ENCODE measurements around the gene PXDN. TPM values are rescaled to one million over a fixed set of nuclear protein-coding genes. Genes with fewer than 3 reads are reported as not detected.

Gene PXDN
- total RNA-seq, 1 experiment from 2014 or later = 96.1 TPM

- H3K36me3 Mint-ChIP-seq (ENCODE audit: insufficient read depth, unreplicated experiment) = no peaks in the 10 kb centered on the region
- ChIA-PET POLR2A (no interaction called here), CTCF (interaction anchor here (0.9 to 1.7 kb wide), 3 partner anchors 9 to 40 kb away, joined by 3 to 10 read pairs (median 5); no protein-coding TSS in a partner anchor)
- no TSS peak for BruUV-seq (replicated peaks)
- intact Hi-C loops (cut with micrococcal nuclease) = no loop called here
- TF ChIP-seq, protein P1, sequence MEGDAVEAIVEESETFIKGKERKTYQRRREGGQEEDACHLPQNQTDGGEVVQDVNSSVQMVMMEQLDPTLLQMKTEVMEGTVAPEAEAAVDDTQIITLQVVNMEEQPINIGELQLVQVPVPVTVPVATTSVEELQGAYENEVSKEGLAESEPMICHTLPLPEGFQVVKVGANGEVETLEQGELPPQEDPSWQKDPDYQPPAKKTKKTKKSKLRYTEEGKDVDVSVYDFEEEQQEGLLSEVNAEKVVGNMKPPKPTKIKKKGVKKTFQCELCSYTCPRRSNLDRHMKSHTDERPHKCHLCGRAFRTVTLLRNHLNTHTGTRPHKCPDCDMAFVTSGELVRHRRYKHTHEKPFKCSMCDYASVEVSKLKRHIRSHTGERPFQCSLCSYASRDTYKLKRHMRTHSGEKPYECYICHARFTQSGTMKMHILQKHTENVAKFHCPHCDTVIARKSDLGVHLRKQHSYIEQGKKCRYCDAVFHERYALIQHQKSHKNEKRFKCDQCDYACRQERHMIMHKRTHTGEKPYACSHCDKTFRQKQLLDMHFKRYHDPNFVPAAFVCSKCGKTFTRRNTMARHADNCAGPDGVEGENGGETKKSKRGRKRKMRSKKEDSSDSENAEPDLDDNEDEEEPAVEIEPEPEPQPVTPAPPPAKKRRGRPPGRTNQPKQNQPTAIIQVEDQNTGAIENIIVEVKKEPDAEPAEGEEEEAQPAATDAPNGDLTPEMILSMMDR (IDR thresholded peaks at IDR 0.05; ENCODE audit: unreplicated experiment) = no peak
- H3K9me3 Mint-ChIP-seq (ENCODE audit: unreplicated experiment) = no peaks in the 10 kb centered on the region
- H3K27ac Mint-ChIP-seq (ENCODE audit: low read depth, unreplicated experiment) = no peak overlapping the region
- no peaks in the 10 kb centered on the region for H3K4me1 Mint-ChIP-seq (ENCODE audit: insufficient read depth, unreplicated experiment)
- no peak for DNase-seq (ENCODE audit: unreplicated experiment)
- no peak overlapping the region for H3K4me3 Mint-ChIP-seq (ENCODE audit: unreplicated experiment)
- peaks cover 44% of the 10 kb centered on the region for H3K27me3 Mint-ChIP-seq (ENCODE audit: insufficient read depth, unreplicated experiment)
Observed at GRCh38 chr2:1778566-1778965, 34.3 kb upstream of the PXDN start.

- TF ChIP-seq, protein P1 (IDR thresholded peaks at IDR 0.05; ENCODE audit: unreplicated experiment) = no peak
- CTCF ChIA-PET = interaction anchor here (0.9 to 1.7 kb wide), 4 partner anchors 9 to 226 kb away, joined by 3 to 10 read pairs (median 4); no protein-coding TSS in a partner anchor
- intact Hi-C loops (cut with micrococcal nuclease) = no loop called here
Observed at GRCh38 chr2:1777781-1778180, 33.5 kb upstream of the PXDN start.

DNA sequence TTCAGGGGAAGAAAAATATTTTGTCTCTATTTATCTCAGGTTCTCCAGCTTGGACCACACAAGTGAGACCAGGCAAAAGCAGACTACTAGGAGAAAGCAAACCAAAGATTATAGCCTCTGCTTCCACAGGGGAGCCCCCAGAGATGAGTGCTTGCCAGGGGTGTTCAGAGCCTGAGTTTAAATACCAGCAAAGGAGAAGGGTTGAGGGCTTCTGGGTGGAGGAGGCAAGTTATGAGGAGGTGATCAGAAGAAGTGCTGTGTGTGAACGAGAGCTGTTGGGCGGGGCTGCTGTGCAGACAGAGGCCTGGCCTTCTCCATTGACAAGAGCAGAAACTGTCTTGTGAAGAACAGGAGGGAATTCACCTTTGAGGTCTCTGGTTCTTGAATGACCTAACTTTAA, 32.8 kb upstream of the PXDN start:
- ChIA-PET POLR2A (no interaction called here), CTCF (interaction anchor here (0.7 to 1.4 kb wide), 3 partner anchors 41 to 225 kb away, joined by 3 to 5 read pairs (median 4); no protein-coding TSS in a partner anchor)
- peaks cover 37% of the 10 kb centered on the region for H3K27me3 Mint-ChIP-seq (ENCODE audit: insufficient read depth, unreplicated experiment)
- DNase-seq (ENCODE audit: unreplicated experiment) = no peak
- no peak overlapping the region for H3K27ac Mint-ChIP-seq (ENCODE audit: low read depth, unreplicated experiment)
- intact Hi-C loops (cut with micrococcal nuclease) = no loop called here
- no peaks in the 10 kb centered on the region for H3K4me1 Mint-ChIP-seq (ENCODE audit: insufficient read depth, unreplicated experiment)
- no peak overlapping the region for H3K4me3 Mint-ChIP-seq (ENCODE audit: unreplicated experiment)
- H3K36me3 Mint-ChIP-seq (ENCODE audit: insufficient read depth, unreplicated experiment) = no peaks in the 10 kb centered on the region
- TF ChIP-seq, protein P1 (IDR thresholded peaks at IDR 0.05; ENCODE audit: unreplicated experiment) = no peak
- no TSS peak for BruUV-seq (replicated peaks)
- no peaks in the 10 kb centered on the region for H3K9me3 Mint-ChIP-seq (ENCODE audit: unreplicated experiment)

More at GRCh38 chr2:1777781-1778180, 33.5 kb upstream of the PXDN start:
- no peak overlapping the region for H3K4me3 Mint-ChIP-seq (ENCODE audit: unreplicated experiment)
- H3K9me3 Mint-ChIP-seq (ENCODE audit: unreplicated experiment) = no peaks in the 10 kb centered on the region
- no peaks in the 10 kb centered on the region for H3K36me3 Mint-ChIP-seq (ENCODE audit: insufficient read depth, unreplicated experiment)
- POLR2A ChIA-PET = no interaction called here
- H3K27me3 Mint-ChIP-seq (ENCODE audit: insufficient read depth, unreplicated experiment) = peaks cover 44% of the 10 kb centered on the region
- H3K4me1 Mint-ChIP-seq (ENCODE audit: insufficient read depth, unreplicated experiment) = no peaks in the 10 kb centered on the region
- no peak for DNase-seq (ENCODE audit: unreplicated experiment)
- H3K27ac Mint-ChIP-seq (ENCODE audit: low read depth, unreplicated experiment) = no peak overlapping the region
- no TSS peak for BruUV-seq (replicated peaks)

DNA sequence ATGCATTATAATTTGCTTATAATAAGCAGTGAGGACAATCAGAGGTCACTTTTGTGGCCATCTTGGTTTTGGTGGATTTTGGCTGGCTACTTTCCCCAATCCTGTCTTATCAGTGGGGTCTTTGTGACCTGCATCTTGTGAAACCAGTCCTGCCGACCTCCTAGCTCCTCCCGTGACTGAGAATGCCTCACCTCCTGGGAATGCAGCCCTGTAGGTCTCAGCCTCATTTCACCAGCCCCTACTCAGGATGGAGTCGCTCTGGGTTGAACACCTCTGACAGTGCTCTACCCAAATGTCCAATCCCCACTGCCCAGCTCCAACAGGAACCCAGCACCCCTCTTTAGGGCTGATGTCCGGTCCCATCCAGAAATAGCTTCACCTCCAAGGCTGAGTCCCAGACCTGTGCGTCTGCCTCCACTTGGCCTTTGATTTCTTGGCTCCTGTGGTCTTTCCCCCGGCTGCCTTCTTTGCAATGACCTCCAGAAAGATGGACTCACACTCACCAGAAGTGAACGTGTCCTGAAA, 31.3 kb upstream of the PXDN start:
- H3K4me3 Mint-ChIP-seq (ENCODE audit: unreplicated experiment) = no peak overlapping the region
- DNase-seq (ENCODE audit: unreplicated experiment) = no peak
- H3K36me3 Mint-ChIP-seq (ENCODE audit: insufficient read depth, unreplicated experiment) = no peaks in the 10 kb centered on the region
- intact Hi-C loops (cut with micrococcal nuclease) = no loop called here
- H3K27me3 Mint-ChIP-seq (ENCODE audit: insufficient read depth, unreplicated experiment) = peaks cover 24% of the 10 kb centered on the region
- H3K9me3 Mint-ChIP-seq (ENCODE audit: unreplicated experiment) = no peaks in the 10 kb centered on the region
- ChIA-PET POLR2A (no interaction called here), CTCF (interaction anchor here (0.5 kb wide), 1 partner anchor 42 kb away, joined by 3 read pairs; no protein-coding TSS in a partner anchor)
- TF ChIP-seq, protein P1 (IDR thresholded peaks at IDR 0.05; ENCODE audit: unreplicated experiment) = no peak
- no peaks in the 10 kb centered on the region for H3K4me1 Mint-ChIP-seq (ENCODE audit: insufficient read depth, unreplicated experiment)
- BruUV-seq (replicated peaks) = no TSS peak
- no peak overlapping the region for H3K27ac Mint-ChIP-seq (ENCODE audit: low read depth, unreplicated experiment)
